ENCODE measurements around the gene NTSR1.
A peak's percentile ranks its signal among the peaks of the same experiment; 100 is the strongest.

The NTSR1 gene

DNA sequence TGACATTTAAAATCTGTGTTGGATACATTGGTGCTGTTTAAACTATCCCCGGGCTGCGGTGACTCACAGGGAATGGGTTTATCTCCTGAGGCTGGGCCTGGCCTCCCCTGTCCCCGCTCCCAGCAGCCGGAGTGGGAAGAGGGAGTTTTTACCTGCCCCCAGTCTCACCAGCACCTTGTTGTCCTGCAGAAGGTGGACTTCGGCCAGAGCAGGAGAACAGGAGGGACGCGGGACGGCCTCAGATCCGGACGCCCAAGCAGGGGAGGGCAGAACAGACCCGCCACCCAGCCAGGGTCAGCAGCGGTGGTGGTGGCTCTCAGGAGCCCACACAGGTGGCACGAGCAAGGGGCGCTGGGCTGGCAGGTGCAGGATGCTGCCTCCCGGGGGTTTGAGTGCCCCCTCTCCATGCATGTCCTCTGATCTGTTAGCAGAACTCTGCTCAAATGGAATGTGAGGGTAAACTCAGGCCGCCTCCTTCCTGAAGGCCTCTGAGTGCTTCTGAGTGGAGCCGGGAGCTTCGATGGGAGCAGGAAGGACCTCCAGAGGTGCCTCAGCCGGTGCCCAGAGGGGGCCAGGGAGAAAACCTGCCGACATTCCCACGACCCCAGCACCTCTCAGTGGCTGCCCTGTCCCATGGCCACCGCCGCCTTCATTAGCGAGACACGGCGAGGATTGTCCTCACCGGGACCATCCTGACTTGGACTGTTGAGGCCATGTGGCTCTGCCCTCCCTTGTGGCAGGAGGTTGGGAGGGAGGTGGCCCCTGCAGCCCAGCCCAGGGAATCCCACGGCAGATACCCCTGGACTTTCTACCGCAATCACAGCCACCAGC lies 44.2 kb downstream of the NTSR1 start:
- peaks cover 4% of the 10 kb centered on the region for H3K9me3 Mint-ChIP-seq
- H3K27ac Mint-ChIP-seq, result no peak overlapping the region
- ATAC-seq, result no peak

DNA sequence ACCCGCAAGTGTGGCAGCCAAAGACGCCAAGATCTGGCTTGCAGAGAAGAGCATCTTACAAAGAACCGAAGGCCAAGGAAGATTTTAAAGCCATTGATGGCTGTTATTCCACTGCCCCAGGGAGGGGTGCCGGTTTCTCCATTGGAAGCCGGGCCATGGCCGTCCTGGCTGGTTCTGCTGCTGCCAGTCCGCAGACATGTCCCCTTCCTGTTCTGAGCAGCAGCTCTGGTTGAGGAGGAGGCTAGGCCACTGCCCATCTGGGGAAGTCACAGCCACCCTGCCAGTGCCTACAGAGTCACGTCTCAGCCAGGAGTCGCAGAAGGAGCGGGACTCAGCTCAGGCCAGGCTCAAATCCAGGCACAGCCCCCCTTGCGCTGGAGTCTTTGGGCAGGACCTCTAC lies 45.0 kb downstream of the NTSR1 start:
- Mint-ChIP-seq H3K4me1 (no peaks in the 10 kb centered on the region), H3K27ac (no peak overlapping the region), H3K9me3 (no peaks in the 10 kb centered on the region), H3K27me3 (peaks cover 44% of the 10 kb centered on the region), H3K36me3 (no peaks in the 10 kb centered on the region), H3K4me3 (no peak overlapping the region)
- no peak for ATAC-seq

More for the DNA sequence above, 44.2 kb downstream of the NTSR1 start:
- H3K4me1 Mint-ChIP-seq, result no peaks in the 10 kb centered on the region
- no peak overlapping the region for H3K4me3 Mint-ChIP-seq
- peaks cover 5% of the 10 kb centered on the region for H3K36me3 Mint-ChIP-seq
- H3K27me3 Mint-ChIP-seq, result peaks cover 37% of the 10 kb centered on the region

DNA sequence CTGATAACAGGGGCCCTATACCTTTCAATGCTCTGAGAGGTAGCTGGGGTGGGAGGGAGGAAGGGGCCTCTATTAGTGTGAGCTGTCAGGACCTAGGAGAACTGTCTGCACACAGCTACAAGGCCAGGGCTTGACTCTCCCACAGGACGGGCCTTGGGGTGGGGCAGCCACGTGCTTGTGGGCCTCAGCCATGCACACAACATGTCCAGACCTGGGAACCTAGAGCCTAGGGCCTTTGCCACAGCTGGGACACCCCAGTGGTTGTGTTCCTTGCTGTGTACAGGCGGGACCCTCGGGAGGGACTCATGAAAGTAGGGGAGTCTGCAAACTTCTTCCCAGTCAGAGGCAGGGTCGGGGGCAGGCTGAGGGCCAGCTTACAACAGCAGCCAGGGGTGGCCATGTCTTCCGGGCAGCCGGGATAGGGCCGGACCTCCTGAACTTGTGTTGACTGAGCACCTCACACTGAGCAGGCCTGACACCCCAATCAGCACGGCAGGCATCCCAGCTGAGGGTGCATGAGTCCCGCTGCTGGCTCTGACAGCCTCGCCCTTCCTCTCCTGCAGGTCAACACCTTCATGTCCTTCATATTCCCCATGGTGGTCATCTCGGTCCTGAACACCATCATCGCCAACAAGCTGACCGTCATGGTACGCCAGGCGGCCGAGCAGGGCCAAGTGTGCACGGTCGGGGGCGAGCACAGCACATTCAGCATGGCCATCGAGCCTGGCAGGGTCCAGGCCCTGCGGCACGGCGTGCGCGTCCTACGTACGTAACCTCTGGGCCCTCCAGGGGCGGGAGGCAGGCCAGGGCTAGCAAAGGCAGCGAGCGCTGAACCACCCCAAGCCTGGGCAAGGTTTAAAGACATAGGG lies 45.7 kb downstream of the NTSR1 start:
- peak; percentile 13 for ATAC-seq

DNA sequence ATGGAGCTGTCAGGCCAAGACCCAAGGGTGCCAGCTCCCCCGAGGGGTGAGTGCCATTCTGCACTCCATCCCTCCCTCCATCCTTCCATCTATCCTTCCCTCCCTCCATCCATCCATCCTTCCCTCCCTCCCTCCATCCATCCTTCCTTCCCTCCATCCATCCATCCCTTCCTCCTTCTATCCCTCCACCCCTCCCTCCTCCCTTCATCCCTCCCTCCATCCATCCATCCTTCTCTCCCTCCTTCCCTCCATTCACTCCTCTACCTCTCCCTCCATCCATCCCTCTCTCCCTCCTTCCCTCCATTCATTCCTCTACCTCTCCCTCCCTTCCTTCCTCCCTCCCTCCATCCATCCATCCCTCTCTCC lies 46.3 kb downstream of the NTSR1 start:
- no peaks in the 10 kb centered on the region for H3K4me1 Mint-ChIP-seq
- no peak overlapping the region for H3K27ac Mint-ChIP-seq
- H3K27me3 Mint-ChIP-seq, result peaks cover 58% of the 10 kb centered on the region
- no peak for ATAC-seq
- no peak overlapping the region for H3K4me3 Mint-ChIP-seq
- H3K36me3 Mint-ChIP-seq, result no peaks in the 10 kb centered on the region
- no peaks in the 10 kb centered on the region for H3K9me3 Mint-ChIP-seq

More for the DNA sequence above, 45.7 kb downstream of the NTSR1 start:
- H3K4me1 Mint-ChIP-seq, result no peaks in the 10 kb centered on the region
- H3K4me3 Mint-ChIP-seq, result no peak overlapping the region
- H3K27ac Mint-ChIP-seq, result no peak overlapping the region
- H3K36me3 Mint-ChIP-seq, result no peaks in the 10 kb centered on the region
- H3K27me3 Mint-ChIP-seq, result peaks cover 52% of the 10 kb centered on the region
- H3K9me3 Mint-ChIP-seq, result no peaks in the 10 kb centered on the region

DNA sequence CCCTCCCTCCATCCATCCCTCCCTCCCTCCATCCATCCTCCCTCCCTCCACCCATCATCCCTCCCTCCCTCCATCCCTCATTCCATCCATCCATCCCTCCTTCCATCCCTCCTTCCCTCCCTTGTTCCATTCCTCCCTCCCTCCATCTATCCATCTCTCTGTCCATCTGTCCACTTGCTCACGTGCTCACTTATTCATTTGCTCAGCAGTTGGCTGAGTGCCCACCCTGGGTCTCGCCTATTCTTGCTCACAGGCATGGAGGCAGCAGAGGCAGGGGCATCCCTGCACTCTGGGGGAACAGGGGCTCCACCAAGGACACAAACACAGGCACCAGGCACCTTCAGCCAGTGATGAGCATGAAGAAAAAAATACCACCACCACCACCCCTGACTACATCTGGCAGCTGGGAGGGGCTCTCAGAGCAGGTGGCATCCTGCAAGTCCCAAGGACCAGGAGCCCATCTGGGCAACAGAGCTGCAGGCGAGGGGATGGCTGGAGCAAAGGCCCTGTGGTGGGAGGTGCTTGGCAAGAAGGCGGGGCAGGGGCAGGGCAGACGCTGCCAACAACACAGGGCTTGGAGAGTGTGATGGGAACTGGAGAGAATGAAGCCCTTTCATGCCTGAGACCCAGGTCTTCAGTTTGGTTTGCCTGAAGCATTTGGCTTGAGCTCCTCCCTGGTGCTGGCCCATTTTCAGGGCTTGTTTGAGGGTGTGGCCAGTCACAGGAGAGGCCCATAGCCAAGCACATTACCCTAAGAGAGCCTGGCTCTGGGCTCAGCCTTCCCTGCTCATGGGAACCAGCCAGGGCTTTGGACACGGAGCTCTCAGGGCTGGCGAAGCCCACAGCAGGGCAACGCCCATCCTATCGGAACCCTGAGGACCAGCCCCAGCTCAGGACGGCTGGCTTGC lies 47.4 kb downstream of the NTSR1 start:
- no peak for ATAC-seq
- Mint-ChIP-seq H3K36me3 (no peaks in the 10 kb centered on the region), H3K4me3 (no peak overlapping the region), H3K27me3 (peaks cover 67% of the 10 kb centered on the region), H3K4me1 (no peaks in the 10 kb centered on the region), H3K9me3 (no peaks in the 10 kb centered on the region), H3K27ac (no peak overlapping the region)

DNA sequence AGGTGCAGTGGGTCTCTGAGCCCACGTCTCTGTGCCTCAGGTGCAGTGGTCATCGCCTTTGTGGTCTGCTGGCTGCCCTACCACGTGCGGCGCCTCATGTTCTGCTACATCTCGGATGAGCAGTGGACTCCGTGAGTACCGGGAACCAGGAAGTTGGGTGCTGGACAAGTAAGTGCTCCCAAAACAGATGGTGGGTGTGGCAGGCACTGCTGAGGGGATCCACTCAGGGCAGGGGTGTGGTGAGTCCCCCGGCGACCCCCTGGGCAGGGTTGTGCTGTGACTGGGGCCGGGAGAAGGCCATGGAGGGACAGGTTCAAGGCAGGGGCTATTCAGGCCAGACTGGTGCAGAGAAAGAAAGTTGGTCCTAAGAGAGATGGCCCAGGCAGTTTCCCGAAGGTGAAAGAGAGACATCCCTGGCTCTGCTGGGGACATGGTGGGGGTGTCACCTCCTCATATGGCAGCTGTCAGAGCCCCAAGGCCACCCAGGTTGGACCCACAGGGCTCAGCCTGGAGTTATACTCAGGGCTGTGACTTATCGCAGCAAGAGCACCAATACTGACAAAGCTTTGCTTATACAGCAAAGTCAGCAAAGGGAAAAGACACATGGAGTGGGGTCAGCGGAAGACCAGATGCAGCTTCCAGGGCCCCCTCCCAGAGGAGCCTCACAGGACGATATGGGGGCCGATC lies 49.7 kb downstream of the NTSR1 start:
- Mint-ChIP-seq H3K4me1 (no peaks in the 10 kb centered on the region), H3K36me3 (no peaks in the 10 kb centered on the region), H3K27me3 (peaks cover 79% of the 10 kb centered on the region), H3K4me3 (no peak overlapping the region), H3K9me3 (no peaks in the 10 kb centered on the region), H3K27ac (no peak overlapping the region)
- ATAC-seq, result no peak

DNA sequence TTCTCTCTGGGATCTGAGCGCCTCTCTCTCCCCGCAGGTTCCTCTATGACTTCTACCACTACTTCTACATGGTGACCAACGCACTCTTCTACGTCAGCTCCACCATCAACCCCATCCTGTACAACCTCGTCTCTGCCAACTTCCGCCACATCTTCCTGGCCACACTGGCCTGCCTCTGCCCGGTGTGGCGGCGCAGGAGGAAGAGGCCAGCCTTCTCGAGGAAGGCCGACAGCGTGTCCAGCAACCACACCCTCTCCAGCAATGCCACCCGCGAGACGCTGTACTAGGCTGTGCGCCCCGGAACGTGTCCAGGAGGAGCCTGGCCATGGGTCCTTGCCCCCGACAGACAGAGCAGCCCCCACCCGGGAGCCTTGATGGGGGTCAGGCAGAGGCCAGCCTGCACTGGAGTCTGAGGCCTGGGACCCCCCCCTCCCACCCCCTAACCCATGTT lies 51.4 kb downstream of the NTSR1 start:
- no peaks in the 10 kb centered on the region for H3K9me3 Mint-ChIP-seq
- H3K27me3 Mint-ChIP-seq, result peaks cover 91% of the 10 kb centered on the region
- H3K36me3 Mint-ChIP-seq, result no peaks in the 10 kb centered on the region
- H3K4me1 Mint-ChIP-seq, result no peaks in the 10 kb centered on the region
- H3K27ac Mint-ChIP-seq, result no peak overlapping the region
- no peak overlapping the region for H3K4me3 Mint-ChIP-seq
- no peak for ATAC-seq

DNA sequence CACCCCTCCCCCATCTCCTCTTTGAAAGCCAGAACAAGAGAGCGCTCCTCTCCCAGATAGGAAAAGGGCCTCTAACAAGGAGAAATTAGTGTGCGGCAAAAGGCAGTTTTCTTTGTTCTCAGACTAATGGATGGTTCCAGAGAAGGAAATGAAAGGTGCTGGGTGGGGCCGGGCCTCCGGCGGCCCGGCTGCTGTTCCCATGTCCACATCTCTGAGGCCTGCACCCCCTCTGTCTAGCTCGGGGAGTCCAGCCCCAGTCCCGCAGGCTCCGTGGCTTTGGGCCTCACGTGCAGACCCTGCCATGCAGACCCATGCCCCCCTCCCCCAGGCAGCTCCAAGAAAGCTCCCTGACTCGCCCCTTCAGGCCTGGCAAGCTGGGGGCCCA lies 51.8 kb downstream of the NTSR1 start:
- H3K9me3 Mint-ChIP-seq, result no peaks in the 10 kb centered on the region
- H3K4me1 Mint-ChIP-seq, result no peaks in the 10 kb centered on the region
- ATAC-seq, result no peak
- H3K27me3 Mint-ChIP-seq, result peaks cover 95% of the 10 kb centered on the region
- H3K27ac Mint-ChIP-seq, result no peak overlapping the region
- H3K4me3 Mint-ChIP-seq, result no peak overlapping the region
- H3K36me3 Mint-ChIP-seq, result no peaks in the 10 kb centered on the region

DNA sequence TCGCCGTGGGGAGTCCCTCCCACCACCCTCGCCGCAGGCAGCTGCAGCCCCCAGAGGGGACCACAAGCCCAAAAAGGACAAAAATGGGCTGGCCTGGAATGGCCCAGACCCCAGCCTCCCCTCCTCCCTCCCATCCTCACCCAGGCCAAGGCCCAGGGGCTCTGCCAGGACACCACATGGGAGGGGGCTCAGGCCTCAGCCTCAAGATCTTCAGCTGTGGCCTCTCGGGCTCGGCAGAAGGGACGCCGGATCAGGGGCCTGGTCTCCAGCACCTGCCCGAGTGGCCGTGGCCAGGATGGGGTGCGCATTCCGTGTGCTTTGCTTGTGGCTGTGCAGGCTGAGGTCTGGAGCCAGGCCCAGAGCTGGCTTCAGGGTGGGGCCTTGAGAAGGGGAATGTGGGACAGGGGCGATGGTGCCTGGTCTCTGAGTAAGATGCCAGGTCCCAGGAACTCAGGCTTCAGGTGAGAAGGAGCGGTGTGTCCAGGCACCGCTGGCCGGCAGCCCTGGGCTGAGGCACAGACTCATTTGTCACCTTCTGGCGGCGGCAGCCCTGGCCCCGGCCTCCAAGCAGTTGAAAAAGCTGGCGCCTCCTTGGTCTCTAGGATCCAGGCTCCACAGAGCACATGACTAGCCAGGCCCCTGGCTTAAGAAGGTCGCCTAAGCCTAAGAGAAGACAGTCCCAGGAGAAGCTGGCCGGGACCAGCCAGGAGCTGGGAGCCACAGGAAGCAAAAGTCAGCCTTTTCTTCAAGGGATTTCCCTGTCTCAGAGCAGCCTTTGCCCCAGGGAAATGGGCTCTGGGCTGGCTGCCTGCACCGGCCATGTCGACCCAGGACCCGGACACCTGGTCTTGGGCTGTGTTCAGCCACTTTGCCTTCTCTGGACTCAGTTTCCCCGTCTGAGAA lies 52.5 kb downstream of the NTSR1 start:
- no peak overlapping the region for H3K4me3 Mint-ChIP-seq
- ATAC-seq, result no peak
- no peaks in the 10 kb centered on the region for H3K36me3 Mint-ChIP-seq
- peaks cover 90% of the 10 kb centered on the region for H3K27me3 Mint-ChIP-seq
- no peaks in the 10 kb centered on the region for H3K4me1 Mint-ChIP-seq
- no peak overlapping the region for H3K27ac Mint-ChIP-seq
- H3K9me3 Mint-ChIP-seq, result no peaks in the 10 kb centered on the region

DNA sequence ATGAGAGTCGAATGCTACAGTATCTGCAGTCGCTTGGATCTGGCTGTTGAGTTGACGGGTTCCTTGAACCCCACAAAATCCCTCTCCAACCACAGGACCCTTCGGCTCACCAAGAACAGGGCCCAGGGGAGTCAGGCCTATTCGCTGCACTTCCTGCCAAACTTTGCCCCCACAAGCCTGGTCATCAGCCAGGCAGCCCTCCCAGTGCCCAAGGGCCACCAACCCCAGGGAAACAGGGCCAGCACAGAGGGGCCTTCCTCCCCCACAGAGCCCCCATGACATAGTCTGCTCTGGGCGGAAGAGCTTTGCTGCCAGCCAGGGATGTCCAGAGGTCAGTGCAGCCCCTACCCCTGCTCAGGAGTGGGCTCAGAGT lies 53.1 kb downstream of the NTSR1 start:
- Mint-ChIP-seq H3K27me3 (peaks cover 87% of the 10 kb centered on the region), H3K36me3 (no peaks in the 10 kb centered on the region)

DNA sequence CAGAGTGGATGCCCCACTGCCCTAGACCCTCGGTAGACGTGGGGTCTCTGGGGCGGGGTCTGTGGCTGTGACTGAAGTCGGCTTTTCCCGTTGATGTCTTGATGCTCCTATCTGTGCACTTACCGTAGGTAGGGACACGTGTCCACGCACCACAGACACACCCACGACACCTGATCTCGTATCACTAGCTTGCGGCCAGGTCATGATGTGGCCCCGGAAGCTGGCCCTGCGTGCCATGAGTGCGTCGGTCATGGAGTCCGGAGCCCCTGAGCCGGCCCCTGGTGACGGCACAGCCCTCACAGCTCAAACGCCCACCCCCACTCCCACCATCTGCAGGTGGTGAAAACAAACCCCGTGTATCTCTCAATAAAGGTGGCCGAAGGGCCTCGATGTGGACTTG lies 53.7 kb downstream of the NTSR1 start:
- H3K4me1 Mint-ChIP-seq, result peaks cover 5% of the 10 kb centered on the region
- H3K27ac Mint-ChIP-seq, result no peak overlapping the region

More for the DNA sequence above, 53.1 kb downstream of the NTSR1 start:
- Mint-ChIP-seq H3K27ac (no peak overlapping the region), H3K4me1 (no peaks in the 10 kb centered on the region), H3K9me3 (no peaks in the 10 kb centered on the region), H3K4me3 (no peak overlapping the region)
- no peak for ATAC-seq

DNA sequence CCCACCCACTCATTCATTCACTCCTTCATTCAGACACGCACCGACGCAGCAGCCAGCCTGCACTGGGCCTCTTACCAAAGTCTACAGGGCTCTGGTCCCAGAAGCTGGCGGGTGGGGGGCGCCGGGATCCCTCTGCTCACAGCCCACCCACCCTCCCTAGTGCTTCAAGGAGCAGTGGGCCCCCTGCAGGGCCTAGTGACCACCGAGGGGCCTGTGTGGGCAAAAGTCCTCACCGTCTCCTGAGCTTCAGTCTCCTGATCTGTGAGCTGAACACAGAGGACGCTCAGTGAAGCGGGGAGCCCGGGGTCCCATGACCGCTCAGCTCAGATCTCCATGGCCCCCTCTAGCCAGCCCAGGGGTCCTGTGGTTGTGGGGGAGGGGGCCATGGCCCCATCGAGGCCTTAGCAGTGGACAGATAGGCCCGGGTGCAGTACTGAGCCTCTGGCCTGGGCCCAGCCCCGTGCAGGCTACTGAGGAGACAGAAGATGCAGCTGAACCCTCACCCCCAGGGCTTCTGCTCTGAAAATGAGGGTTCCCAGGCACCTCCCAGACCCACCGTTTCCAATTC lies 54.2 kb downstream of the NTSR1 start:
- ATAC-seq, result no peak
- peaks cover 6% of the 10 kb centered on the region for H3K4me1 Mint-ChIP-seq
- no peaks in the 10 kb centered on the region for H3K9me3 Mint-ChIP-seq
- no peaks in the 10 kb centered on the region for H3K36me3 Mint-ChIP-seq
- no peak overlapping the region for H3K27ac Mint-ChIP-seq
- H3K4me3 Mint-ChIP-seq, result no peak overlapping the region
- H3K27me3 Mint-ChIP-seq, result peaks cover 87% of the 10 kb centered on the region

More for the DNA sequence above, 53.7 kb downstream of the NTSR1 start:
- H3K36me3 Mint-ChIP-seq, result no peaks in the 10 kb centered on the region
- H3K4me3 Mint-ChIP-seq, result no peak overlapping the region
- peaks cover 87% of the 10 kb centered on the region for H3K27me3 Mint-ChIP-seq
- no peaks in the 10 kb centered on the region for H3K9me3 Mint-ChIP-seq
- no peak for ATAC-seq

DNA sequence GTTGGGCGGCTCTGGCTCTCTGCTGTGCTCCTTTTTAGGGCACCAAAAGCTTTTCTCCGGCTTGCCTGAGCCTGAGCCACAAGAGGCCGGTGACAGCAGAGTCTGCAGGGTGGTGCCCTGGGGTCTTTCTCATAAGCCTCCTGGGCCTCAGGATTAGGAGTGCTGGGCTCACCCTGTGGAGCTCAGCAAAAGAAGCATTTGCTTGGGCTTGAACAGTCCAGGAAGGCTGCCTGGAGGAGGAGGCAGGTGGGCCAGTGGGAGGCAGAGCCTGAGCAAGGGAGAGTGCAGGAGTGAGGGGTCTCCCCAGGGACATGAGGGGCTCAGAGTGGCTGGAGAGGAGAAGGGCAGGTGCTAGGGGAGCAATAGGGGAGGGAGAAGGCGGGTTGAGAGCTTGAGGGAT lies 54.8 kb downstream of the NTSR1 start:
- Mint-ChIP-seq H3K27ac (no peak overlapping the region), H3K36me3 (no peaks in the 10 kb centered on the region), H3K4me1 (peaks cover 6% of the 10 kb centered on the region), H3K27me3 (peaks cover 87% of the 10 kb centered on the region), H3K4me3 (no peak overlapping the region), H3K9me3 (no peaks in the 10 kb centered on the region)
- no peak for ATAC-seq
